Measurements from ENCODE around the gene LBR.
A peak's percentile ranks its signal among the peaks of the same experiment; 100 is the strongest.

LBR gene

GRCh38 chr1:225422795-225423517, 4.9 kb downstream of the LBR start:
- peak overlapping the region; percentile 73 for H3K27ac ChIP-seq

DNA sequence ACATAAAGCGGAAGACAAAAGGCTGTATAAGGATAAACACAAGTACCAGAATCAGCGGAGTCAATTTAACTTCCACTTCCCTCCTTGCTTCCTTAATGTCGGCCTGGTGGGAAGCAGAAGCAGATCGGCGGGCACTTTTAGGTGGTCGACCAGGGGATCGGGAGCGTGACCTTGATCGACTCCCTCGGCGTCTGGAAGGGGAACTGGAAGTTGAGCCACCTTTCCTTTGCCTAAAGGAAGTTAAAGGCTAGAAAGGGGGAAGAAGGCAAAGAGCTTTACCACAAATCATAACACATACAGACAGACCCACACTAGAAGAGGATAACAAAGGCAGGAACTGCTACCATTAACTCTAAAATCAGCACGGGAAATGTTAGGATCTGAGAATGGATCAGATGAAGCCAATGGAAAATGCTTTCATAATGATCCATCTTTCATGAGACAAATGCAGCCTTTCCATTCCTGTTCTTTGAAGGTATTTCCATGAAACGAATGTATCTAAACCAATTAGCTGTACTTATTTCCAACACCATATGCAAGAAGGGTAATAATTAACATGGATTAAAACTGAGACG, 5.7 kb downstream of the LBR start:
- H3K27ac ChIP-seq: no peak overlapping the region
- TF ChIP-seq, protein P1, sequence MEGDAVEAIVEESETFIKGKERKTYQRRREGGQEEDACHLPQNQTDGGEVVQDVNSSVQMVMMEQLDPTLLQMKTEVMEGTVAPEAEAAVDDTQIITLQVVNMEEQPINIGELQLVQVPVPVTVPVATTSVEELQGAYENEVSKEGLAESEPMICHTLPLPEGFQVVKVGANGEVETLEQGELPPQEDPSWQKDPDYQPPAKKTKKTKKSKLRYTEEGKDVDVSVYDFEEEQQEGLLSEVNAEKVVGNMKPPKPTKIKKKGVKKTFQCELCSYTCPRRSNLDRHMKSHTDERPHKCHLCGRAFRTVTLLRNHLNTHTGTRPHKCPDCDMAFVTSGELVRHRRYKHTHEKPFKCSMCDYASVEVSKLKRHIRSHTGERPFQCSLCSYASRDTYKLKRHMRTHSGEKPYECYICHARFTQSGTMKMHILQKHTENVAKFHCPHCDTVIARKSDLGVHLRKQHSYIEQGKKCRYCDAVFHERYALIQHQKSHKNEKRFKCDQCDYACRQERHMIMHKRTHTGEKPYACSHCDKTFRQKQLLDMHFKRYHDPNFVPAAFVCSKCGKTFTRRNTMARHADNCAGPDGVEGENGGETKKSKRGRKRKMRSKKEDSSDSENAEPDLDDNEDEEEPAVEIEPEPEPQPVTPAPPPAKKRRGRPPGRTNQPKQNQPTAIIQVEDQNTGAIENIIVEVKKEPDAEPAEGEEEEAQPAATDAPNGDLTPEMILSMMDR (conservative IDR thresholded peaks at IDR 0.05): no peak
- no peak for TF ChIP-seq ZFX (IDR thresholded peaks at IDR 0.05)

More at GRCh38 chr1:225422795-225423517, 4.9 kb downstream of the LBR start:
- no peak for TF ChIP-seq ZFX (IDR thresholded peaks at IDR 0.05)
- TF ChIP-seq, protein P1 (conservative IDR thresholded peaks at IDR 0.05): no peak

DNA sequence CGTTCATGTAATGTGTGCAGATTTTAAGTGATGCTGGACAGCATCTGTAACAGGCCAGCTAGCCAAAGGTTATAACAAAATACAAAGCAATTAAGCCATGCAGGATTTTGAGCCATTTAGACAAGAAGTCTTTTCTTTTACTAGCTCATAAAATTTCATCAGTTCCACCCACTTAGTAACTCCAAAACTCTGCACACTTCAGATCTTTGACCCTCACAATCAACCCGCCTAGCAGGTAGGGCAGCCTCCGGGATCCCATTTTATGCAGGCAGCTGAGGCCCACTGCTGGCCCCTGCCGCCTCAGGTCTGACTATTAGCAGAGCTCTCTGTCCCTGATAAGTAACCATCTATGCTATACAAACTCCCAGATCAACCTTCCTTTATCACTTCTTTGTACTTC, 9.2 kb downstream of the LBR start:
- no peak for TF ChIP-seq ZFX (IDR thresholded peaks at IDR 0.05)
- TF ChIP-seq, protein P1 (conservative IDR thresholded peaks at IDR 0.05): peak; percentile 40
- H3K27ac ChIP-seq: peak overlapping the region; percentile 93

DNA sequence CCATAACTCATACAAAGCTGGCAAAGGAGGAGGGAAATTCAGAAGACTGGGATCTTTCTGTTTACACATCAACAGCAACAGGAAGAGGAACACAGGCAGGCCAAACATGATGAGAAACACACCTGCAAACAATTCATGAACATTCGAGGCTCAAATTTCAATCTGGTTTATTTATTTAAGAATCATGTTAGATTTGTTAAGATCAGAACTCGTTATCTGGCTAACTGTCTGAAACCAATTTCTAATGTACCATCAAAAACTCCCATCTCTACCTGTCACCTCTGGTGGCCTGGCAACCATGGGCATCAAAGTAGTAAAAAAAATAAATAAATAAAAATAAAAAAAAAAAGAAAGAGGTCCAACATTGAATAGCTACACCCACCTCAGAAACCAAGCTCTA, 9.8 kb downstream of the LBR start:
- no peak for TF ChIP-seq ZFX (IDR thresholded peaks at IDR 0.05)
- TF ChIP-seq, protein P1 (conservative IDR thresholded peaks at IDR 0.05): no peak
- H3K27ac ChIP-seq: peak overlapping the region; percentile 94

DNA sequence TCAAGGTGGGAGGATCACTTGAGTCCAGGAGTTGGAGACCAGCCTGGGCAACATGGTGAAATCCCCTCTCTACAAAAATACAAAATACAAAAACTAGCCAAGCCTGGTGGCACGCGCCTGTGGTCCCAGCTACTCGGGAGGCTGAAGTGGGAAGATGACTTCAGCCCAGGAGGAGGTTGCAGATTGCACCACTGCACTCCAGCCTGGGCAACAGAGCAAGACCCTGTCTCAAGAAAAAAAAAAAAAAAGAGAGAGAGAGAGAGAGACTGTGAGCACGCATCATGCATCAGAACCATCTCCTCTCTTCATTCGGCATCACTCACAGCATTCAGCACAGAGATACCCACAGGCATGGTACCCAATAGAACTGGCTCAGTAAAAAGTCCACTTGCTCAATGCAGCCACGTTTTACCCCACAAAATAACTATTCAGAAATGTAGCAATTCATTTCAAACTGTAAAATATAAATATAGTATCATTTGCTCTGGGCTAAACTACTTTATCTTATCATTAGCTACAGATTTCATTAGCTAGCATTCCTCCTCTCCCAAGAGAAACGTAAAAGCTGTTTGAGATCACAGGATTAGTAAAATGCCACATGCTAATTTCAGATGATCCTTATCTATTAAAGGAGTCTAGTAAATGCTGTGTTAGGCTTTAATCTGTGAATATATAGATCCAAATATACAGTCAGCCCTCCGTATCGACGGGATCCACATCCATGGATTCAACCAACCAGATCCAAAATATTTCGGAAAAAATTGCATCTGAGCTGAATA, 11.7 kb downstream of the LBR start:
- no peak overlapping the region; the same call in 1 of the 2 replicates for H3K27ac ChIP-seq
- TF ChIP-seq, protein P1 (conservative IDR thresholded peaks at IDR 0.05): no peak
- TF ChIP-seq ZFX (IDR thresholded peaks at IDR 0.05): no peak

- TF ChIP-seq, protein P1 (conservative IDR thresholded peaks at IDR 0.05): no peak
Measured at GRCh38 chr1:225415307-225415706, 12.5 kb downstream of the LBR start.

More at GRCh38 chr1:225415307-225415706, 12.5 kb downstream of the LBR start:
- no peak overlapping the region for H3K27ac ChIP-seq

Measured in C4-2B (cell line).